ENCODE data around the gene OGDH.

The OGDH gene

GRCh38 chr7:44617225-44617890, 10.9 kb downstream of the OGDH start:
- no peak overlapping the region for H3K27ac ChIP-seq (ENCODE audit: low read depth, low read length)
- H3K36me3 ChIP-seq (ENCODE audit: control insufficient read depth in 1 of 2, insufficient read depth in 2 of 2, low read length in 2 of 2), result peaks cover 4 to 6% of the 10 kb centered on the region in 2 donors
- no peak overlapping the region for H3K4me3 ChIP-seq (ENCODE audit: low read depth in 1 of 2, low read length in 2 of 2)
- H3K4me1 ChIP-seq (ENCODE audit: control insufficient read depth in 1 of 2, insufficient read depth in 2 of 2, low read length in 2 of 2), result peaks cover 56 to 59% of the 10 kb centered on the region in 2 donors
- no peaks in the 10 kb centered on the region for H3K27me3 ChIP-seq (ENCODE audit: control insufficient read depth in 1 of 2, insufficient read depth in 2 of 2, low read length in 2 of 2)
- H3K9ac ChIP-seq (ENCODE audit: low read depth in 1 of 2, low read length in 2 of 2), result no peak overlapping the region
- no peaks in the 10 kb centered on the region for H3K9me3 ChIP-seq (ENCODE audit: control insufficient read depth in 1 of 2, low read length in 2 of 2)

- Histone ChIP-seq H3K27ac (ENCODE audit: low read depth, low read length) (no peak overlapping the region), H3K9me3 (ENCODE audit: control insufficient read depth in 1 of 2, low read length in 2 of 2) (no peaks in the 10 kb centered on the region), H3K27me3 (ENCODE audit: control insufficient read depth in 1 of 2, insufficient read depth in 2 of 2, low read length in 2 of 2) (no peaks in the 10 kb centered on the region), H3K4me1 (ENCODE audit: control insufficient read depth in 1 of 2, insufficient read depth in 2 of 2, low read length in 2 of 2) (peaks cover 62 to 66% of the 10 kb centered on the region in 2 donors), H3K4me3 (ENCODE audit: low read depth in 1 of 2, low read length in 2 of 2) (no peak overlapping the region), H3K36me3 (ENCODE audit: control insufficient read depth in 1 of 2, insufficient read depth in 2 of 2, low read length in 2 of 2) (peaks cover 4 to 6% of the 10 kb centered on the region in 2 donors), H3K9ac (ENCODE audit: low read depth in 1 of 2, low read length in 2 of 2) (no peak overlapping the region)
Observed at GRCh38 chr7:44618045-44618444, 11.6 kb downstream of the OGDH start.

- H3K27me3 ChIP-seq (ENCODE audit: control insufficient read depth in 1 of 2, insufficient read depth in 2 of 2, low read length in 2 of 2), result no peaks in the 10 kb centered on the region
- peaks cover 4 to 6% of the 10 kb centered on the region in 2 donors for H3K36me3 ChIP-seq (ENCODE audit: control insufficient read depth in 1 of 2, insufficient read depth in 2 of 2, low read length in 2 of 2)
- H3K9ac ChIP-seq (ENCODE audit: low read depth in 1 of 2, low read length in 2 of 2), result no peak overlapping the region
- H3K9me3 ChIP-seq (ENCODE audit: control insufficient read depth in 1 of 2, low read length in 2 of 2), result no peaks in the 10 kb centered on the region
- H3K4me3 ChIP-seq (ENCODE audit: low read depth in 1 of 2, low read length in 2 of 2), result no peak overlapping the region
- peaks cover 68 to 73% of the 10 kb centered on the region in 2 donors for H3K4me1 ChIP-seq (ENCODE audit: control insufficient read depth in 1 of 2, insufficient read depth in 2 of 2, low read length in 2 of 2)
- no peak overlapping the region for H3K27ac ChIP-seq (ENCODE audit: low read depth, low read length)
Observed at GRCh38 chr7:44618753-44619152, 12.3 kb downstream of the OGDH start.

- H3K27ac ChIP-seq (ENCODE audit: low read depth, low read length), result peak overlapping the region; percentile 22
- H3K27me3 ChIP-seq (ENCODE audit: control insufficient read depth in 1 of 2, insufficient read depth in 2 of 2, low read length in 2 of 2), result no peaks in the 10 kb centered on the region
- peaks cover 16 to 24% of the 10 kb centered on the region in 2 donors for H3K36me3 ChIP-seq (ENCODE audit: control insufficient read depth in 1 of 2, insufficient read depth in 2 of 2, low read length in 2 of 2)
- H3K9ac ChIP-seq (ENCODE audit: low read depth in 1 of 2, low read length in 2 of 2), result no peak overlapping the region
- peaks cover 60 to 67% of the 10 kb centered on the region in 2 donors for H3K4me1 ChIP-seq (ENCODE audit: control insufficient read depth in 1 of 2, insufficient read depth in 2 of 2, low read length in 2 of 2)
- no peak overlapping the region for H3K4me3 ChIP-seq (ENCODE audit: low read depth in 1 of 2, low read length in 2 of 2)
- no peaks in the 10 kb centered on the region for H3K9me3 ChIP-seq (ENCODE audit: control insufficient read depth in 1 of 2, low read length in 2 of 2)
Observed at GRCh38 chr7:44621034-44621749, 14.8 kb downstream of the OGDH start.

- Histone ChIP-seq H3K27ac (ENCODE audit: low read depth, low read length) (no peak overlapping the region), H3K4me3 (ENCODE audit: low read depth in 1 of 2, low read length in 2 of 2) (no peak overlapping the region), H3K36me3 (ENCODE audit: control insufficient read depth in 1 of 2, insufficient read depth in 2 of 2, low read length in 2 of 2) (peaks cover 22 to 28% of the 10 kb centered on the region in 2 donors), H3K9ac (ENCODE audit: low read depth in 1 of 2, low read length in 2 of 2) (no peak overlapping the region), H3K27me3 (ENCODE audit: control insufficient read depth in 1 of 2, insufficient read depth in 2 of 2, low read length in 2 of 2) (no peaks in the 10 kb centered on the region), H3K4me1 (ENCODE audit: control insufficient read depth in 1 of 2, insufficient read depth in 2 of 2, low read length in 2 of 2) (peaks cover 58 to 64% of the 10 kb centered on the region in 2 donors), H3K9me3 (ENCODE audit: control insufficient read depth in 1 of 2, low read length in 2 of 2) (no peaks in the 10 kb centered on the region)
Observed at GRCh38 chr7:44621750-44622103, 15.3 kb downstream of the OGDH start.

- H3K4me1 ChIP-seq (ENCODE audit: control insufficient read depth in 1 of 2, insufficient read depth in 2 of 2, low read length in 2 of 2), result peaks cover 52 to 58% of the 10 kb centered on the region in 2 donors
- H3K27me3 ChIP-seq (ENCODE audit: control insufficient read depth in 1 of 2, insufficient read depth in 2 of 2, low read length in 2 of 2), result no peaks in the 10 kb centered on the region
- peak overlapping the region; percentile 76 for H3K27ac ChIP-seq (ENCODE audit: low read depth, low read length)
- peak overlapping the region; percentile 8 to 60 for H3K9ac ChIP-seq (ENCODE audit: low read depth in 1 of 2, low read length in 2 of 2)
- H3K4me3 ChIP-seq (ENCODE audit: low read depth in 1 of 2, low read length in 2 of 2), result peak overlapping the region in 1 of 2 donors; percentile 57
- no peaks in the 10 kb centered on the region for H3K9me3 ChIP-seq (ENCODE audit: control insufficient read depth in 1 of 2, low read length in 2 of 2)
- H3K36me3 ChIP-seq (ENCODE audit: control insufficient read depth in 1 of 2, insufficient read depth in 2 of 2, low read length in 2 of 2), result peaks cover 23 to 29% of the 10 kb centered on the region in 2 donors
Observed at GRCh38 chr7:44622342-44623151, 16.1 kb downstream of the OGDH start.

- Histone ChIP-seq H3K36me3 (ENCODE audit: control insufficient read depth in 1 of 2, insufficient read depth in 2 of 2, low read length in 2 of 2) (peaks cover 20 to 33% of the 10 kb centered on the region in 2 donors), H3K4me3 (ENCODE audit: low read depth in 1 of 2, low read length in 2 of 2) (no peak overlapping the region), H3K9ac (ENCODE audit: low read depth in 1 of 2, low read length in 2 of 2) (peak overlapping the region; percentile 15 to 30), H3K9me3 (ENCODE audit: control insufficient read depth in 1 of 2, low read length in 2 of 2) (no peaks in the 10 kb centered on the region), H3K27ac (ENCODE audit: low read depth, low read length) (no peak overlapping the region), H3K4me1 (ENCODE audit: control insufficient read depth in 1 of 2, insufficient read depth in 2 of 2, low read length in 2 of 2) (peaks cover 45 to 46% of the 10 kb centered on the region in 2 donors), H3K27me3 (ENCODE audit: control insufficient read depth in 1 of 2, insufficient read depth in 2 of 2, low read length in 2 of 2) (no peaks in the 10 kb centered on the region)
Observed at GRCh38 chr7:44624318-44624717, 17.9 kb downstream of the OGDH start.

GRCh38 chr7:44625526-44626471, 19.4 kb downstream of the OGDH start:
- Histone ChIP-seq H3K9ac (ENCODE audit: low read depth in 1 of 2, low read length in 2 of 2) (peak overlapping the region in 1 of 2 donors; percentile 21), H3K4me3 (ENCODE audit: low read depth in 1 of 2, low read length in 2 of 2) (no peak overlapping the region), H3K9me3 (ENCODE audit: control insufficient read depth in 1 of 2, low read length in 2 of 2) (no peaks in the 10 kb centered on the region), H3K27ac (ENCODE audit: low read depth, low read length) (no peak overlapping the region), H3K36me3 (ENCODE audit: control insufficient read depth in 1 of 2, insufficient read depth in 2 of 2, low read length in 2 of 2) (peaks cover 19 to 39% of the 10 kb centered on the region in 2 donors), H3K27me3 (ENCODE audit: control insufficient read depth in 1 of 2, insufficient read depth in 2 of 2, low read length in 2 of 2) (no peaks in the 10 kb centered on the region), H3K4me1 (ENCODE audit: control insufficient read depth in 1 of 2, insufficient read depth in 2 of 2, low read length in 2 of 2) (peaks cover 54 to 57% of the 10 kb centered on the region in 2 donors)

- no peak overlapping the region for H3K4me3 ChIP-seq (ENCODE audit: low read depth in 1 of 2, low read length in 2 of 2)
- H3K27ac ChIP-seq (ENCODE audit: low read depth, low read length), result no peak overlapping the region
- peaks cover 54 to 60% of the 10 kb centered on the region in 2 donors for H3K4me1 ChIP-seq (ENCODE audit: control insufficient read depth in 1 of 2, insufficient read depth in 2 of 2, low read length in 2 of 2)
- peaks cover 19 to 39% of the 10 kb centered on the region in 2 donors for H3K36me3 ChIP-seq (ENCODE audit: control insufficient read depth in 1 of 2, insufficient read depth in 2 of 2, low read length in 2 of 2)
- H3K9me3 ChIP-seq (ENCODE audit: control insufficient read depth in 1 of 2, low read length in 2 of 2), result no peaks in the 10 kb centered on the region
- H3K9ac ChIP-seq (ENCODE audit: low read depth in 1 of 2, low read length in 2 of 2), result no peak overlapping the region
- H3K27me3 ChIP-seq (ENCODE audit: control insufficient read depth in 1 of 2, insufficient read depth in 2 of 2, low read length in 2 of 2), result no peaks in the 10 kb centered on the region
Observed at GRCh38 chr7:44626620-44627019, 20.2 kb downstream of the OGDH start.

All from duodenal mucosa (tissue), 2 donors.